Endothelial cell of umbilical vein (primary cell): Measurements from ENCODE around the gene ALOXE3. TPM values are rescaled to one million over a fixed set of nuclear protein-coding genes. Genes with fewer than 3 reads are reported as not detected.

Source experiments
- BruUV-seq: library from RNA; stranded (reverse); fragments of 400-500 nt; replicated peaks from 2 replicates; lab custom pipeline; 2021; lab: Mats Ljungman, UMichigan
- CTCF ChIA-PET: fragments of 300-600, 350-600 bp; sonication (Branson Sonifier 250); formaldehyde crosslinking; loops from one replicate; lab custom pipeline; 2021; ENCODE audit warnings: antibody characterized with exemption, inconsistent platforms; lab: Charles Lee
- POLR2A ChIA-PET: fragments of 300-600, 350-600 bp; sonication (Branson Sonifier 250); formaldehyde crosslinking; loops from one replicate; lab custom pipeline; 2021; ENCODE audit warnings: antibody characterized with exemption, inconsistent platforms; lab: Charles Lee
- DNase-seq: peaks from one replicate; pipeline ENCODE4 v3.0.0-alpha.2; 2011; ENCODE audit warnings: low read depth, low spot score
- FAIRE-seq: peaks from 2 replicates; lab custom pipeline; 2011; peaks lifted over from hg19 to GRCh38; lab: Jason Lieb, UNC
- H2AFZ ChIP-seq: 2 replicates; pipeline ENCODE4 v1.6.0; 2012; ENCODE audit warnings: low read depth, low read length, control low read depth, inconsistent platforms
- H3K27ac ChIP-seq: 2 replicates; pipeline ENCODE4 v1.5.1; 2011; ENCODE audit warnings: low read depth, mild to moderate bottlenecking, control low read depth, low read length, moderate library complexity; ENCODE audit not compliant: insufficient read depth
- H3K27me3 ChIP-seq, 2 experiments: 2 replicates each; pipeline versions ENCODE4 v1.6.0 to v1.6.1; 2011; ENCODE audit warnings: low read length in 2 of 2, mixed read lengths in 1 of 2; ENCODE audit not compliant: control insufficient read depth in 2 of 2, insufficient read depth in 2 of 2
- H3K36me3 ChIP-seq, 2 experiments: 2 replicates in 1 of 2; 3 replicates in 1 of 2; pipeline ENCODE4 v1.5.1; 2011; ENCODE audit warnings: low read length in 2 of 2, mild to moderate bottlenecking in 1 of 2, moderate library complexity in 1 of 2; ENCODE audit not compliant: control insufficient read depth in 2 of 2, insufficient read depth in 2 of 2; ENCODE audit errors: extremely low read depth in 1 of 2
- H3K4me1 ChIP-seq: 3 replicates; pipeline ENCODE4 v1.5.1; 2011; ENCODE audit warnings: mild to moderate bottlenecking, low read length; ENCODE audit not compliant: control insufficient read depth, insufficient read depth; ENCODE audit errors: extremely low read depth
- H3K4me2 ChIP-seq: 2 replicates; pipeline ENCODE4 v1.6.1; 2011; ENCODE audit warnings: low read length, control low read depth, mixed read lengths; ENCODE audit not compliant: insufficient read depth
- H3K4me3 ChIP-seq, 3 experiments: fragments of 200-600 bp in 1 of 3; sonication (generic), shearing (Covaris generic) in 1 of 3; replicated peaks in 1 of 3; 2 replicates each; pipeline ENCODE4 v1.5.1; 2011 to 2016; ENCODE audit warnings: control low read depth in 3 of 3, low read length in 3 of 3, mild to moderate bottlenecking in 2 of 3, inconsistent platforms in 1 of 3, low read depth in 1 of 3, moderate library complexity in 1 of 3; ENCODE audit not compliant: insufficient read depth in 1 of 3
- H3K79me2 ChIP-seq: 2 replicates; pipeline ENCODE4 v1.6.0; 2012; ENCODE audit warnings: low read length, inconsistent platforms; ENCODE audit not compliant: control insufficient read depth, insufficient read depth
- H3K9ac ChIP-seq: replicated peaks from 2 replicates; pipeline ENCODE3; 2011; ENCODE audit warnings: low read length, control low read depth; ENCODE audit not compliant: insufficient read depth; ENCODE audit errors: extremely low read depth
- H3K9me1 ChIP-seq: replicated peaks from 3 replicates; pipeline ENCODE4 v1.6.0; 2011; ENCODE audit warnings: mild to moderate bottlenecking, low read length; ENCODE audit not compliant: control insufficient read depth, insufficient read depth; ENCODE audit errors: extremely low read depth
- H3K9me3 ChIP-seq: replicated peaks from 2 replicates; pipeline ENCODE4 v1.5.1; 2012; ENCODE audit warnings: low read length, inconsistent platforms; ENCODE audit not compliant: control insufficient read depth, insufficient read depth
- H4K20me1 ChIP-seq: replicated peaks from 2 replicates; pipeline ENCODE3; 2011; ENCODE audit warnings: mild to moderate bottlenecking, low read length; ENCODE audit not compliant: control insufficient read depth, insufficient read depth; ENCODE audit errors: extremely low read depth
- EZH2 ChIP-seq: IDR thresholded peaks from 2 replicates; pipeline ENCODE4 v1.6.1; 2012; ENCODE audit warnings: borderline replicate concordance, low read depth, mild to moderate bottlenecking, moderate library complexity, low read length, inconsistent platforms; ENCODE audit not compliant: severe bottlenecking
- FOS ChIP-seq: IDR thresholded peaks from 2 replicates; pipeline ENCODE4 v1.6.1; 2011; ENCODE audit warnings: mild to moderate bottlenecking, low read length, moderate library complexity, borderline replicate concordance; ENCODE audit not compliant: insufficient read depth
- GATA2 ChIP-seq: IDR thresholded peaks from 2 replicates; pipeline ENCODE4 v1.7.0; 2011; ENCODE audit warnings: low read depth, mild to moderate bottlenecking, moderate library complexity, mixed read lengths, low read length; ENCODE audit not compliant: insufficient read length, insufficient read depth
- JUN ChIP-seq: IDR thresholded peaks from 2 replicates; pipeline ENCODE4 v1.6.1; 2011; ENCODE audit warnings: borderline replicate concordance, low read depth; ENCODE audit not compliant: insufficient read length, insufficient read depth
- MYC ChIP-seq: IDR thresholded peaks from one replicate; pipeline ENCODE4 v1.6.1; 2011; ENCODE audit warnings: mild to moderate bottlenecking, low read depth, low read length
- POLR2A ChIP-seq: IDR thresholded peaks from 2 replicates; pipeline ENCODE4 v1.6.1; 2012; ENCODE audit warnings: low read depth, mild to moderate bottlenecking, control low read depth, low read length
- POLR2AphosphoS5 ChIP-seq: IDR thresholded peaks from 2 replicates; pipeline ENCODE4 v1.6.1; 2012; ENCODE audit warnings: low read depth, mild to moderate bottlenecking, control low read depth, low read length, moderate library complexity; ENCODE audit not compliant: insufficient read depth
- dilution Hi-C: fragments of 300-500 bp; cut with MboI; formaldehyde crosslinking; loops from one replicate; pipeline ENCODE4 v1.15.0; 2019; ENCODE audit warnings: low sequenced_read_pairs; ENCODE audit not compliant: extremely low pct_ligation_motif_present
- intact Hi-C: fragments of 100-400 bp; cut with micrococcal nuclease; formaldehyde crosslinking; loops from one replicate; pipeline ENCODE4 v1.10.0; 2022
- polyA plus RNA-seq, 4 experiments: library from polyadenylated mRNA; depleted of rRNA in 3 of 4; stranded (reverse) in 3 of 4; unstranded in 1 of 4; fragments of >200 nt; gene quantifications; 2 replicates each; pipeline versions ENCODE4 v1.2.1 to v1.2.3, GENCODE V29; 2011 to 2012; ENCODE audit warnings: missing spikeins in 1 of 4
- total RNA-seq: library from RNA; stranded (reverse); gene quantifications from 2 replicates; pipeline ENCODE4 v1.2.3, GENCODE V29; 2021
- TF ChIP-seq, protein P1 (sequence below), 2 donors: IDR thresholded peaks; 1 replicate in 1 of 2; 2 replicates in 1 of 2; pipeline ENCODE4 v1.5.1; 2011; ENCODE audit warnings: low read length in 2 of 2, mild to moderate bottlenecking in 2 of 2, moderate library complexity in 2 of 2, control low read depth in 1 of 2, inconsistent platforms in 1 of 2, low read depth in 1 of 2; ENCODE audit not compliant: insufficient read depth in 1 of 2; ENCODE audit errors: extremely low read depth in 1 of 2
- TF ChIP-seq, protein P2 (sequence below): IDR thresholded peaks from 2 replicates; pipeline ENCODE4 v1.6.1; 2011; ENCODE audit not compliant: insufficient read depth, insufficient read length

ALOXE3 gene
- total and polyA plus RNA-seq, 2 donors (not counting 3 experiments of a cell fraction or from before 2014, with no cell fraction given): 0.01 TPM; not detected in 1

DNA sequence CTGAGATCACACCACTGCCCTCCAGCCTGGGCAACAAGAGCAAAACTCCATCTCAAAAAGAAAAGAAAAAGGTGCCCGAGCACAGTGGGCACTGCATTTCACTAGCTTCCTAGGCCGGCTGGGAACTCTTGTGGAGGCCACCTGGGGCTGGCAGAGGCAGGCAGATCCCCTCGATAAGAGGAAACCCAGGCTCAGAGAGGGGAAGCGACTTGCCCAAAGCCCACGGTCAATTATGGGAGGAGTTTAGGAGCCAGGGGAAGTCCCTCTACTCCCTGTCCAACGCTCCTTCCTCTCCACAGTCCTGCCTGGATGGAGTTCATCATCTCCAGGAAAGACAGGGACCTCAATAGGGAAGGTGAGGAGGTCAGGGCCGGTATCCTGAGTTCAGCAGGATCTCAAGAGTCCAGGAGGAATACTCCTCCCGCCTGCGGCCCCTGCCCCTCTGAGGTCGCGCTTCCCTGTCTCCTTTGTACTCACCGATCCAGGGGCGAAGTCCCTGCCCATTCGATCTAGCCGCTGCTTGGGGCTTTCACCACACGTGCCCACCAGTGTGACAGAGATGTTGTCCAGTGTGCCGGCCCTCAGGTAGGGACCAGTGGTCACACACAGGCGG is 841 bp downstream of the ALOXE3 start:
- Histone ChIP-seq H2AFZ (peak overlapping the region; percentile 8), H3K79me2 (no peaks in the 10 kb centered on the region), H3K27me3 (peaks cover 30 to 32% of the 10 kb centered on the region in 2 experiments), H3K9ac (no peak overlapping the region), H3K4me1 (peaks cover 18% of the 10 kb centered on the region), H3K4me2 (peak overlapping the region; percentile 54), H3K9me3 (no peaks in the 10 kb centered on the region), H4K20me1 (peaks cover 3% of the 10 kb centered on the region), H3K4me3 (peak overlapping the region in 1 of 3 experiments; percentile 0), H3K36me3 (no peaks in the 10 kb centered on the region), H3K9me1 (no peaks in the 10 kb centered on the region), H3K27ac (no peak overlapping the region)
- no peak for FAIRE-seq
- no peak for DNase-seq
- BruUV-seq: no TSS peak
- TF ChIP-seq, protein P1, sequence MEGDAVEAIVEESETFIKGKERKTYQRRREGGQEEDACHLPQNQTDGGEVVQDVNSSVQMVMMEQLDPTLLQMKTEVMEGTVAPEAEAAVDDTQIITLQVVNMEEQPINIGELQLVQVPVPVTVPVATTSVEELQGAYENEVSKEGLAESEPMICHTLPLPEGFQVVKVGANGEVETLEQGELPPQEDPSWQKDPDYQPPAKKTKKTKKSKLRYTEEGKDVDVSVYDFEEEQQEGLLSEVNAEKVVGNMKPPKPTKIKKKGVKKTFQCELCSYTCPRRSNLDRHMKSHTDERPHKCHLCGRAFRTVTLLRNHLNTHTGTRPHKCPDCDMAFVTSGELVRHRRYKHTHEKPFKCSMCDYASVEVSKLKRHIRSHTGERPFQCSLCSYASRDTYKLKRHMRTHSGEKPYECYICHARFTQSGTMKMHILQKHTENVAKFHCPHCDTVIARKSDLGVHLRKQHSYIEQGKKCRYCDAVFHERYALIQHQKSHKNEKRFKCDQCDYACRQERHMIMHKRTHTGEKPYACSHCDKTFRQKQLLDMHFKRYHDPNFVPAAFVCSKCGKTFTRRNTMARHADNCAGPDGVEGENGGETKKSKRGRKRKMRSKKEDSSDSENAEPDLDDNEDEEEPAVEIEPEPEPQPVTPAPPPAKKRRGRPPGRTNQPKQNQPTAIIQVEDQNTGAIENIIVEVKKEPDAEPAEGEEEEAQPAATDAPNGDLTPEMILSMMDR (IDR thresholded peaks at IDR 0.05; ENCODE audit: extremely low read depth in 1 of 2, insufficient read depth in 1 of 2, low read depth in 1 of 2, low read length in 2 of 2): no peak
- no peak for TF ChIP-seq POLR2A
- no peak for TF ChIP-seq FOS
- no peak for TF ChIP-seq EZH2
- no peak for TF ChIP-seq GATA2
- TF ChIP-seq, protein P2, sequence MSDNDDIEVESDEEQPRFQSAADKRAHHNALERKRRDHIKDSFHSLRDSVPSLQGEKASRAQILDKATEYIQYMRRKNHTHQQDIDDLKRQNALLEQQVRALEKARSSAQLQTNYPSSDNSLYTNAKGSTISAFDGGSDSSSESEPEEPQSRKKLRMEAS: no peak
- no peak for TF ChIP-seq MYC
- TF ChIP-seq POLR2AphosphoS5: no peak
- no peak for TF ChIP-seq JUN
- intact Hi-C loops: no loop called here
- CTCF ChIA-PET: interaction anchor here (0.6 to 6.8 kb wide), 11 partner anchors 13 to 335 kb away, joined by 3 to 51 read pairs (median 5); no protein-coding TSS in a partner anchor
- POLR2A ChIA-PET: no interaction called here
- dilution Hi-C loops: no loop called here
